NCI-H2196 (cell line): ENCODE measurements around the gene RFPL4A.
A peak's percentile ranks its signal among the peaks of the same experiment; 100 is the strongest.

Experiments used
- DNase-seq: peaks from one replicate; lab custom pipeline; 2025; ENCODE audit not compliant: unreplicated experiment; lab: John Stamatoyannopoulos, UW

Gene RFPL4A

DNA sequence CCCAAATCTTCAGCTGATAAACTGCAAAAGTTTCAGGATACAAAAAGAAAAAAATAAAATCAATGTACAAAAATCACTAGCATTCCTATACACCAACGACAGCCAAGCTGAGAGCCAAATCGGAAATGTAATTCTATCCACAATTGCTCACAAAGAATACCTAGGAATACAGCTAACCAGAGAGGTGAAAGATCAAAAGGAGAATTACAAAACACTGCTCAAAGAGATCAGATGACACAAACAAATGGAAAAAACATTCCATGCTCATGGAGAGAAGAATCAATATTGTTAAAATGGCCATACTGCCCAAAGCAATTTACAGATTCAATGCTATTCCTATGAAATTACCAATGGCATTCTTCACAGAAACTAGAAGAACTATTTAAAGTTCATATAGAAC is 43.4 kb downstream of the RFPL4A start:
- DNase-seq, result no peak

DNA sequence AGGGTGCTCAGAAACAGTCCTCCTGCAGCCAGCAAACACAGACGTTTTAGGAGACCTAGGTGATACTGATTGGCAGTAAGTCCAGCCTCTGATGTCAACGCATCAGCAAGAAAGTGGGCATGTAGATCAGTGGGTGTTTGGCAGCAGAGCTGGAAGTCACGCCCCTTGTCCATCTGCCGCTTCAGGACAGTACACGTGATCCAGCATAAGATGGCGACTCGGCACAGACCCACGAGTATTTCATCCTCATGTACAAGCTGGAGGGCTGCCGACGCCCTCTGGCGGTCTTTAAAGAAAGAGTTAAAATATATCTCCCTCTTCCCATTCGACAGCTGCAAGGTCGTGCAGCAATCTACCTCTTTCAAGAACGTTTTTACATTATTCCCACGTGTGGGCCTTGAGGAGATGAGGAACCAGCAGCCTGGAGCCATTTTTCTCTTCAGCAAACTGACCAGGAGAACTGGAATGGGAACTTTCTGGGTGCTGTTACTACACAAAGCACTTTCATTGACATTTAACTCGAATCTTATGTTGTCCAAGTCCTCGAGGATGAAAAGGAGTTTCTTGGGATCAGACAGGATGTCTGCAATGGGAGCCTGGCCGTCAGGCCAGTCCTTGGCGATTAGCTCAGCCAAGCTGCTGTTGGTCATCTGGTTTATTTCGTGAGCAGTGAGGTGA is 50.6 kb downstream of the RFPL4A start:
- DNase-seq, result peak; percentile 40

DNA sequence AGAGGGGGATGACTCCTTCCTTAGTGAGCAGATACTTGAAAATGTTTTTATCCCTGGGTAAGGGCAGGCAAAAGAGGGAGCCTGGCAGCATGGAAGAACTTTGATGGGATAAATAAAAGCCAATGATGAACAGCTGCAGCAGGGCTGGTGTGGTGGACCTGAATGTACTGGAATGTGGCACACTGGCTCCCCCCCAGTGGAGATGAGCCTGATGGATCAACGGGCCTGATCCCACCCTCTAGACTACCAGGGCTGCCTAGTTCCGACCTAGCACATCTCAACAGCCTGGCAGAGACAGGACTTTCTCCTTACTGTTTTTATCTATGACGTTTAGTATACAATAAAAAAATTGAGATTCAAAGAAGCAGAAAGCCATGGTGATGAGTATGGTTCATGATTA is 52.4 kb downstream of the RFPL4A start:
- no peak for DNase-seq

DNA sequence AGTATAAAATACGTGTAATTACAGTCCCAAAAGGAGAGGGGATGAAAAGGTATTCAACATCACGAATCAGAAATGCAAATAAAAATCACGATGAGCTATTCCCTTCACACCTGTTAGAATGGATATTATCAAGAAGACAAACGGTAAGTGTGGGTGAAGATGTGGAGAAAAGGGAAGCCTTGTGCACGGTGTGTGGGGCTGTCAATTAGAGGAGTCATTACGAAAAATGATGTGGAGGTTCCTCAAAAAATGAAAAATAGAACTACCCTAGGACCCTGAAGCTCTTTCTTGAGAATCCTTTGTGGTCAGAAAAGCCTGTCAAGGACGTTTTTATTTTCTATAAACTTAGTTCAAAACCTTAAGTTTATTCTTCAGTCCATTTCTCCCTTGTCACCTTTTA is 53.6 kb downstream of the RFPL4A start:
- DNase-seq, result no peak
